A549 (cell line): Measurements from ENCODE around the gene GNAT3. TPM values are rescaled to one million over a fixed set of nuclear protein-coding genes. Genes with fewer than 3 reads are reported as not detected.

Experiments
- ATAC-seq, 2 experiments: fragments of 200-7000 bp in 1 of 2; fragments of >200 bp in 1 of 2; cut with Nextera tagmentation in 1 of 2; cut with Tn5 transposase in 1 of 2; 3 replicates each; pipeline versions ENCODE4 v1.8.0 to v1.9.1; 2018 to 2020; ENCODE audit warnings: mild to moderate bottlenecking in 1 of 2, moderate library complexity in 1 of 2
- CTCF ChIA-PET: fragments of 300-600 bp; sonication (Branson Sonifier 250); formaldehyde crosslinking; extraction: SDS; loops from one replicate; lab custom pipeline; 2021; ENCODE audit warnings: antibody characterized with exemption, inconsistent platforms; lab: Yijun Ruan, JAX
- POLR2A ChIA-PET: fragments of 350-600 bp; formaldehyde crosslinking; extraction: SDS; loops from one replicate; lab custom pipeline; 2021; ENCODE audit warnings: antibody characterized with exemption, inconsistent platforms; lab: Yijun Ruan, JAX
- DNase-seq, 2 experiments: peaks; one replicate each; pipeline versions ENCODE4 v3.0.0 to v3.0.0-alpha.2; 2011 to 2016; ENCODE audit warnings: low read depth in 1 of 2, low spot score in 1 of 2
- FAIRE-seq: peaks from 2 replicates; lab custom pipeline; 2011; peaks lifted over from hg19 to GRCh38; lab: Jason Lieb, UNC
- H3K27ac ChIP-seq, 2 experiments: fragments of >200 bp; sonication (Bioruptor Twin); formaldehyde crosslinking; 3 replicates each; pipeline ENCODE4 v1.5.1; 2016 to 2017
- H3K4me1 ChIP-seq: fragments of >200 bp; sonication (Bioruptor Twin); formaldehyde crosslinking; 3 replicates; pipeline ENCODE4 v1.6.1; 2016
- H3K4me2 ChIP-seq: fragments of >200 bp; sonication (Bioruptor Twin); formaldehyde crosslinking; 3 replicates; pipeline ENCODE4 v1.6.1; 2016
- H3K4me3 ChIP-seq: fragments of >200 bp; sonication (Bioruptor Twin); formaldehyde crosslinking; 3 replicates; pipeline ENCODE4 v1.5.1; 2016
- H3K9me3 ChIP-seq: fragments of >200 bp; sonication (Bioruptor Twin); formaldehyde crosslinking; 3 replicates; pipeline ENCODE4 v1.6.1; 2016
- CBX8 ChIP-seq: fragments of 200-600 bp; sonication (generic); IDR thresholded peaks from 2 replicates; pipeline ENCODE4 v1.6.1; 2016
- CEBPB ChIP-seq, 2 experiments: fragments of >200 bp in 1 of 2; sonication (Bioruptor Twin) in 1 of 2; formaldehyde crosslinking in 1 of 2; IDR thresholded peaks; 2 replicates each; pipeline ENCODE4 v1.6.1; 2012 to 2016
- CTCF ChIP-seq: fragments of >200 bp; sonication (Bioruptor Twin); formaldehyde crosslinking; IDR thresholded peaks from 3 replicates; pipeline ENCODE4 v1.5.1; 2016
- EHMT2 ChIP-seq: fragments of 200-600 bp; sonication (generic); IDR thresholded peaks from 2 replicates; pipeline ENCODE4 v1.6.1; 2016; ENCODE audit warnings: antibody characterized with exemption, low read depth, mild to moderate bottlenecking, moderate library complexity
- EP300 ChIP-seq, 2 experiments: fragments of >200 bp; sonication (Bioruptor Twin); formaldehyde crosslinking; IDR thresholded peaks; 2 replicates in 1 of 2; 3 replicates in 1 of 2; pipeline ENCODE4 v1.6.1; 2016 to 2017
- ESRRA ChIP-seq: fragments of 150-350 bp; IDR thresholded peaks from 2 replicates; pipeline ENCODE4 v1.6.1; 2014; ENCODE audit warnings: mild to moderate bottlenecking, low read length, borderline replicate concordance
- FOSL2 ChIP-seq, 2 experiments: fragments of 450-650 bp in 1 of 2; fragments of >200 bp in 1 of 2; sonication (Bioruptor Twin) in 1 of 2; formaldehyde crosslinking; IDR thresholded peaks; 2 replicates each; pipeline versions ENCODE4 v1.5.0 to v1.6.1; 2016 to 2020; ENCODE audit warnings: mild to moderate bottlenecking in 1 of 2, moderate library complexity in 1 of 2
- GATA3 ChIP-seq: IDR thresholded peaks from 2 replicates; pipeline ENCODE4 v1.6.1; 2012; ENCODE audit warnings: borderline replicate concordance
- HOXA7 ChIP-seq: fragments of 250-450 bp; sonication (Bioruptor Pico); IDR thresholded peaks from 2 replicates; pipeline ENCODE4 v1.5.0; 2020; ENCODE audit warnings: mild to moderate bottlenecking, moderate library complexity
- HOXB13 ChIP-seq: fragments of 250-450 bp; sonication (Bioruptor Pico); IDR thresholded peaks from 2 replicates; pipeline ENCODE4 v1.5.0; 2020; ENCODE audit warnings: low read depth, mild to moderate bottlenecking, moderate library complexity
- JUN ChIP-seq, 2 experiments: fragments of >200 bp; sonication (Bioruptor Twin); formaldehyde crosslinking; IDR thresholded peaks; 2 replicates in 1 of 2; 3 replicates in 1 of 2; pipeline ENCODE4 v1.6.1; 2016 to 2017
- JUNB ChIP-seq: fragments of >200 bp; sonication (Bioruptor Twin); formaldehyde crosslinking; IDR thresholded peaks from 2 replicates; pipeline ENCODE4 v1.6.1; 2016
- MAFK ChIP-seq: fragments of 450-650 bp; IDR thresholded peaks from 2 replicates; pipeline ENCODE4 v1.6.1; 2014; ENCODE audit not compliant: partially characterized antibody
- MYC ChIP-seq: IDR thresholded peaks from 2 replicates; pipeline ENCODE4 v1.6.1; 2012; ENCODE audit warnings: mild to moderate bottlenecking, inconsistent platforms, low read length, improper control_type of control experiment, borderline replicate concordance
- POLR2A ChIP-seq: IDR thresholded peaks from 2 replicates; pipeline ENCODE4 v1.6.1; 2012; ENCODE audit warnings: mild to moderate bottlenecking, low read length
- POLR2AphosphoS2 ChIP-seq: conservative IDR thresholded peaks from 2 replicates; pipeline ENCODE4 v1.6.1; 2012; ENCODE audit warnings: low read length, improper control_type of control experiment, inconsistent platforms
- REST ChIP-seq: fragments of 200-600 bp; sonication (generic); IDR thresholded peaks from 2 replicates; pipeline ENCODE4 v1.6.1; 2016; ENCODE audit warnings: antibody characterized with exemption, mild to moderate bottlenecking, moderate library complexity
- SREBF2 ChIP-seq: fragments of 450-650 bp; IDR thresholded peaks from 2 replicates; pipeline ENCODE4 v1.6.1; 2014; ENCODE audit warnings: mild to moderate bottlenecking, moderate library complexity
- TP53 ChIP-seq: fragments of 250-450 bp; sonication (Bioruptor Pico); IDR thresholded peaks from 2 replicates; pipeline ENCODE4 v1.5.0; 2021; ENCODE audit warnings: mild to moderate bottlenecking, moderate library complexity
- ZC3H11A ChIP-seq: fragments of 450-650 bp; IDR thresholded peaks from 2 replicates; pipeline ENCODE4 v1.6.1; 2014; ENCODE audit warnings: antibody characterized with exemption, mild to moderate bottlenecking
- WGBS: methylation state at CpG from one replicate; pipeline ENCODE4 v1.1.6; 2017; ENCODE audit errors: missing lambda C conversion rate; 5-methylcytosine and 5-hydroxymethylcytosine counted together
- polyA plus RNA-seq, 4 experiments: library from polyadenylated mRNA; depleted of rRNA in 3 of 4; stranded (reverse); fragments of >200 nt; fragmentation: RNase III in 1 of 4; extraction: RNeasy Plus Mini Kit Qiagen cat#74134 plus additional on column Dnase treatment in 1 of 4; gene quantifications; 2 replicates in 3 of 4; 3 replicates in 1 of 4; pipeline ENCODE4 v1.2.3, GENCODE V29; 2011 to 2017
- TF ChIP-seq, protein P1 (sequence below): fragments of 450-650 bp; IDR thresholded peaks from 2 replicates; pipeline ENCODE4 v1.6.1; 2014; ENCODE audit warnings: antibody characterized with exemption

The GNAT3 gene
- polyA plus RNA-seq, 2 of the 4 experiments (the other 2 are of a cell fraction), result not detected

- TF ChIP-seq ESRRA (no peak), REST (no peak), TP53 (CRISPR knock-in tag) (no peak), POLR2AphosphoS2 (no peak), CTCF (no peak), JUN (IDR thresholded peaks at IDR 0.05) (no peak), GATA3 (no peak), SREBF2 (no peak), CBX8 (no peak), FOSL2 (IDR thresholded peaks at IDR 0.05) (no peak), FOSL2 (CRISPR knock-in tag; IDR thresholded peaks at IDR 0.05) (no peak), POLR2A (no peak)
- POLR2A ChIA-PET, result no interaction called here
- peak in 1 of 2 experiments; percentile 26 for DNase-seq
- 59% methylated on average over 4 of the region's 4 CpGs for WGBS
- peaks cover 25% of the 10 kb centered on the region for H3K4me1 ChIP-seq
- no peak for FAIRE-seq
- no peak overlapping the region for H3K27ac ChIP-seq
- ATAC-seq, result no peak
- H3K4me3 ChIP-seq, result no peak overlapping the region
- no peak overlapping the region for H3K4me2 ChIP-seq
- no peaks in the 10 kb centered on the region for H3K9me3 ChIP-seq
- CTCF ChIA-PET, result no interaction called here
These were observed 48.5 kb downstream of the GNAT3 start for GRCh38 chr7:80463272-80463920.

GRCh38 chr7:80460857-80461256 lies 51.0 kb downstream of the GNAT3 start:
- CTCF ChIA-PET, result interaction anchor here (0.9 kb wide), 1 partner anchor 60 kb away, joined by 3 read pairs; no protein-coding TSS in a partner anchor
- no peaks in the 10 kb centered on the region for H3K9me3 ChIP-seq

DNA sequence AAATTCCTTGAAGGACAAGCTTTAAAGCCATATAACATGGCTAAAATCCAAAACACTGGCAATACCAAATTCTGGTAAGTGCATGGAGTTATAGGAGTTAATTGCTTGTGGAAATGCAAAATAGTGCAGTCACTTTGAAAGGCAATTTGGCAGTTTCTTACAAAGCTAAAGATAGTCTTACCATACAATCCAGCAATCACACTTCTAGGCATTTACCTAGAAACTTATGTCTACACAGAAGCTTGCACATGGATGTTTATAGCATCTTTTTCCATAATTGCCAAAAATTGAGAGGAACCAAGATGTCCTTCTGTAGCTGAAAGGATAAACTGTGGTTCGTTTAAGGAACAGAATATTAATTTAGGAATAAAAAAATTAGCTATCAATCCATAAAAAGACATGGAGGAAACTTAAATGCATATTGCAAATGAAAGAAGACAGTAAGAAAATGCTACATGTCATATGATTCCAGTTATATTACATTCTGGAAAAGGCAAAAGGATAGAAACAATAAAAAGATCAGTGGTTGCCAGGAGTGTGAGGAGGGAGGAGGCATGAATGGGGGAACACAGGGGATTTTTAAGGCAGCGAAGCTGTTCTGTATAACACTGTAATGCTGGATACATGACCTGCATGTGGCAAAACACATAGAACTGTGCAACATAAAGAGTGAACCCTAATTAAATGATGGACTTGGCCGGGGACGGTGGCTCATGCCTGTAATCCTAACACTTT lies 51.9 kb downstream of the GNAT3 start:
- Histone ChIP-seq H3K4me1 (0 out of 3 replicates have a peak, but pooled peaks cover 3% of the 10 kb centered on the region), H3K4me2 (no peak overlapping the region), H3K4me3 (no peak overlapping the region)
- whole genome bisulfite sequencing, result 69% methylated on average over 4 of the region's 4 CpGs
- TF ChIP-seq HOXB13 (CRISPR knock-in tag), result no peak
- TF ChIP-seq JUNB, result no peak
- TF ChIP-seq SREBF2, result no peak
- TF ChIP-seq CTCF, result no peak
- TF ChIP-seq EP300 (IDR thresholded peaks at IDR 0.05), result no peak
- TF ChIP-seq, protein P1, sequence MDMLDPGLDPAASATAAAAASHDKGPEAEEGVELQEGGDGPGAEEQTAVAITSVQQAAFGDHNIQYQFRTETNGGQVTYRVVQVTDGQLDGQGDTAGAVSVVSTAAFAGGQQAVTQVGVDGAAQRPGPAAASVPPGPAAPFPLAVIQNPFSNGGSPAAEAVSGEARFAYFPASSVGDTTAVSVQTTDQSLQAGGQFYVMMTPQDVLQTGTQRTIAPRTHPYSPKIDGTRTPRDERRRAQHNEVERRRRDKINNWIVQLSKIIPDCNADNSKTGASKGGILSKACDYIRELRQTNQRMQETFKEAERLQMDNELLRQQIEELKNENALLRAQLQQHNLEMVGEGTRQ, result no peak
- TF ChIP-seq EHMT2, result no peak
- TF ChIP-seq CEBPB (IDR thresholded peaks at IDR 0.05), result no peak
- no peak for TF ChIP-seq TP53 (CRISPR knock-in tag)
- no peak for TF ChIP-seq HOXA7 (CRISPR knock-in tag)
- no peak for TF ChIP-seq ZC3H11A
- TF ChIP-seq, all 56 proteins: peak for 0
- DNase-seq (no peak), ATAC-seq (no peak), FAIRE-seq (peak; percentile 89)
- Histone ChIP-seq H3K27ac (no peak overlapping the region), H3K9me3 (no peaks in the 10 kb centered on the region)
- CTCF ChIA-PET, result interaction anchor here (0.5 to 1.9 kb wide), 4 partner anchors 13 to 59 kb away, joined by 3 to 8 read pairs (median 3); no protein-coding TSS in a partner anchor
- POLR2A ChIA-PET, result no interaction called here

More at GRCh38 chr7:80460857-80461256, 51.0 kb downstream of the GNAT3 start:
- no peak for DNase-seq
- no peak for ATAC-seq
- H3K4me1 ChIP-seq, result 0 out of 3 replicates have a peak, but pooled peaks cover 3% of the 10 kb centered on the region
- H3K27ac ChIP-seq, result no peak overlapping the region
- 92% methylated on average over 1 of the region's 1 CpG for WGBS
- no peak overlapping the region for H3K4me3 ChIP-seq
- FAIRE-seq, result no peak
- POLR2A ChIA-PET, result no interaction called here
- no peak for TF ChIP-seq MAFK
- TF ChIP-seq MYC, result no peak
- no peak for TF ChIP-seq POLR2AphosphoS2
- TF ChIP-seq EHMT2, result no peak
- no peak for TF ChIP-seq ZC3H11A
- no peak for TF ChIP-seq CBX8
- TF ChIP-seq, all 56 proteins: peak for 0
- H3K4me2 ChIP-seq, result no peak overlapping the region
